ENCODE data around the gene SPOCD1.

SPOCD1 gene

DNA sequence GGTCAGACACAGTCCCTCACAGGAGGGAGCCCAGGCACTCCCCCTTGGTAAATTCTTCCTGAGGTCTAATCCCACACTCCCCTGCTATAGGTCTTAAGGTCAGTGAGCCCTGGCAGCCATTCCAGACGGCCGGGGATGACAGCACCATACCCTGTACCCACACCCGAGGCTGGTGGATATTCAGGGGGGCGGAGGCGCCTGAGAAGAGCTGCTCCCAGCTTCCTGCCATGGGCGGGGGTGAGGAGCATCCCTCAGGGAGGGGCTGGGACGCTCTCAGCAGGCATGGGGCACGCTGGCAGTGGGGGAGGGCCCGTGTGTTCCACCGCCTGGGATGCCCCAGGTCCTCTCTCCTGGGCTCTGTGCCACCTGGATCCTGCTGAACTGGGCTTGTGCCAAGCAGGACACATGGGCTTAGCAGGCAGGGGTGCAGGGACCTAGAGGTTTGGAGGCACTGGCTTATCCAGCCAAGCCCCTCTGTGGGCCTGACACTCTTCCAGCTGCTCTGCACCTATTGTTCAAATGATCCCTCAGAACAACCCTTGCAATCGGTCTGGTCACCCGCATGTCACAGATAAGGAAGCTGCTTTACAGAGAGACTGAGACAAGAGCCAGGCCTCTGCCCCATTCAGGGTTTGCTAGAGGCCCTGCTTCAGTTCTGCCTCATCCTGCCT, 46.0 kb downstream of the SPOCD1 start:
- DNase-seq, result no peak

DNA sequence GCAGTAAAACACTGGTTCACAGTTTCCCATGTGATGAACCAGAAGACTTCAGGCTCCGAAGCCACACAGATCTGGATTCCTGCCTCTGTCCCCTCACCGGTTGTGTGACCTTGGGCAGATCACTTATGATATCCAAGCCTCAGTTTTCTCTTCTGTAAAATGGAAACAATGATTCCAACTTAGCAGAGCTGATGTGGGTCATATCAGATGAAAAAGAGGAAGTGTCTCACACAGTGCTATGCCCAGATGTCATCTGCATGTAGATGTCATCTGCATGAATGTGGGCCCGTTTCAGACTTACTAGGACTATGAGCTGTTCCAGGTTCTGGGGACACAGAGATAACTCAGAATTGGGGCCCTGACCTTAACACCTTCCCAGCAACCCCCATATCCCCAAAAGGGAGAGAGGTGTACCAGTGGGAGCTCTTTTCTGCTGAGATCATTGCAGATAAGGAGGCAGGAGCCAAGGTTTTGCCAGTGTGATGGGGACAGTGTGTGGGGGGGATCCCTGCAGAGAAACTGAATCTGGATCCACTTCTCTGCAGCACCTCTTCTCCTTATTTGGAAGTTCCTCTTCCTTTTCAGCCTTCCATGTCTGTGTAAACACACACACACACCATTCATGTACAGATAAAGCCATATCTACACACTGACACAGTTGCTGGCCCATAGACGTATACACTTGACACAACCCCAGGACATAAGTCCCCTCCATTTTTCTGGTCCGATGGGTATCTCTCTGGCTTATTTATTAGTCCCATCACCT, 46.7 kb downstream of the SPOCD1 start:
- DNase-seq, result no peak

DNA sequence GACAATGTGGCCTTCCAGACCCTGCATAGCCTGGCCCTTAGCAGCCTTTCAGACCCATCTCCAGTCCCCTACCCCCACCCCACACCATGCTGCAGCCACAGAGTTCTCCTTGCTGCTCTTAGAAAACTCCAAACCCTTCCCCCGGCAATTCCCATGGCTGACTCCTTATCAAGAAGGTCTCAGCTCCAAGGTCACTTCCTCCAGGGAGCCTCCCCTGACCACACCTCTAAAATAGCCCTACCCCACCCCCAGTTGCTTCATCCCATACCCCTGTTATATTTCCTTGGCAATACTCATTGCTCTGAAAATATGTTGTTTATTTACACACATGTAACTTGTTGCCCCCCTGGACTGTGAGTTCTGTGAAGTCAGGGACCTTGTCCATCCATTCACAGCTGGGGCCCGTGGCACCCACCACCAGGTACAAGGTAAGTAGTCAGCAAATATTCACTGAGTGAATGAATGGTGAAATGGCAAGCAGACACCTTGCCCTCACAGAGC, 47.4 kb downstream of the SPOCD1 start:
- DNase-seq, result no peak

DNA sequence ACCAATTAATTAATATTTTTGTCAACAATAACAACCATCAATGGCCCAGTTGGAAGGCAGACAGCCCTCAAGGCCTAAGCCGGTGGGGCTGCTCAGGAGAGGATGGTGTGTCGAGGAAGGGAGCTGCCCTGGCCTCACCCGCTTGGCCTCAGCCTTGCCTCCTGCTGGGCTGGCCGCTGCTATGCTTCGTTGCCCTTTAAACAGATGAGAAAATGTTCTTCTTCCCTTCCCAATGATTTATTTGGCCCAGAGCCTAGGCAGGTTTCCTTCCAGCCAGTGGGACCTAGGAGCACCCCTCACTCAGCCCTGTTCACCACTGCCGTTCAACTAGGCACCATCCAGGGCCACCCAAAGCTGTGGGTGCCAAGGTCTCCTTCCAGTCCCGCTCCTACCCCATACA, 48.6 kb downstream of the SPOCD1 start:
- no peak for DNase-seq

DNA sequence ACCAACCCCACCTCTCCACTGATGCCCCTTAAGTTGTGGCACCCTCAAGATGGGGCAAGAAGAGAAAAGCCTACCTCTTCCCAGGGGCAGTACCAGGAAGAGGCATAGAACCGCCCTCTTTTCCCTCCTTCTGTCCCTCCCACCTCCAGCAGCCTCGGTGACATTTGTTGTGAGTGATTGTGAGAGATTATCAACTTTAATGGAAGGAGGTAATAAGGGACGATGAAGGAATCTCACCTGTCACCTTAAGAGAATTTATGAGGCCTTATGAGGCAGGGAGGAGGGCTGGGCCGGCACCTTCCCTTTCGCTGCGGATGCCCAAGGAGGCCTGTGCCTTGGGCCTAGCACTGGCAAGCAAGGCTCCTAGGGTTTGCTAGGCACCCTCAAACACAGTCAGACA, 50.3 kb downstream of the SPOCD1 start:
- DNase-seq, result no peak

DNA sequence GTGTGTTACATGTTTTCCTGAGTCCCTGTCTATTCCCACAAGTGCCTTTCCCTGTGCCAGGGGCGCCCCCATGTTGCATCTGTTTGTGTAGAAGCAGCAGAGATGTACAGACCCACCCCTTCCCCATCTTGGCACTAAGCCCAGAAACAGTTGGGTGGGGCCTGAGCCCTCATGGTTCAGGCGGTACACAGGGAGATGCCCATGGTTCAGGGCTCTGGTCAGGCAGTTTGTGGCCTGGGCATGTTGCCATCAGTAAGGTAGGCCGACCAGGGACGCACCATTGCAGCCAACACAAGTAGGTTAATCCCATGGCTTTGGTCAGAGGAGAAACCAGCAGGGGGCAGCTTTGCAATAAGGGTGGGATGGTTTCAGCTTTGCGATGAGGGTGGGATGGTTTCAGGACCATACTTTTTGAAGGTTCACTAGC, 50.8 kb downstream of the SPOCD1 start:
- no peak for DNase-seq

DNA sequence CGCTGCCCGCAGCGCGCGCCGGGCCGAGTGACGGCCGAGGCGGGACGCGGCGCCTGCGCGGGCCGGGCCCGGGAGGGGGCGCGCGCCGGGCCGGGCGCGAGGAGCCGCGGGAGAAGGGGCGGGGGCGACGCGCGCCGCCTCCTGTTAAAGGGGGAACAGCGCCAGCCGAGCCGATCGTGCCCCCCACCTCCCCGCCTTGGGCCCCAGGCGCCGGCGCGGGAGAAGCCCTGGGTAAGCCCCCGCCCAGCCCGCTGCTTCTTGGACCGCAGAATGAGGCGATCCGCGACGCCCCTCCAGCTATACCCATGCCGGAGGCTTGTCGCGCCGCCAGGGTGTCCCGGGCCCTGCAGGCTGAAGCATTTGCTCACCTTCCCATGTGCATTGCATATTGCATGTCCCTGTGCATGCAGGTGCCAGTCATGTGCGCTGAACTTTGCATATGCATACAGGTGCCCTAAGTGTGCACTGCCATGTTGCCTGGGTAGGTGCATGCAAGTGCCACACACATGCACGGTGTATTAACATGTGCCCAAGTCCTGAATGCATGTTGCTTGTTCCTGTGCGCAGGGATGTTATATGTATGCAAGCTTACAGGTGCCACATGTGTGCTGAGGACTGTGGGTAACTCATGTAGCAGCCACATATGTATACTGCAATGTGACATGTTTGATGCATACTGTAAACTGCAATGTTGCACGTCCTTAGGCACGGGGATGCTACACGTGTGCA, 51.3 kb downstream of the SPOCD1 start, which contains the start of gene ADGRB2:
TSS of gene ADGRB2 (minus strand) at position 29 of the 729 bp plus-strand sequence. CDS start 7,119 bp downstream, outside the sequence.
- no peak for DNase-seq

DNA sequence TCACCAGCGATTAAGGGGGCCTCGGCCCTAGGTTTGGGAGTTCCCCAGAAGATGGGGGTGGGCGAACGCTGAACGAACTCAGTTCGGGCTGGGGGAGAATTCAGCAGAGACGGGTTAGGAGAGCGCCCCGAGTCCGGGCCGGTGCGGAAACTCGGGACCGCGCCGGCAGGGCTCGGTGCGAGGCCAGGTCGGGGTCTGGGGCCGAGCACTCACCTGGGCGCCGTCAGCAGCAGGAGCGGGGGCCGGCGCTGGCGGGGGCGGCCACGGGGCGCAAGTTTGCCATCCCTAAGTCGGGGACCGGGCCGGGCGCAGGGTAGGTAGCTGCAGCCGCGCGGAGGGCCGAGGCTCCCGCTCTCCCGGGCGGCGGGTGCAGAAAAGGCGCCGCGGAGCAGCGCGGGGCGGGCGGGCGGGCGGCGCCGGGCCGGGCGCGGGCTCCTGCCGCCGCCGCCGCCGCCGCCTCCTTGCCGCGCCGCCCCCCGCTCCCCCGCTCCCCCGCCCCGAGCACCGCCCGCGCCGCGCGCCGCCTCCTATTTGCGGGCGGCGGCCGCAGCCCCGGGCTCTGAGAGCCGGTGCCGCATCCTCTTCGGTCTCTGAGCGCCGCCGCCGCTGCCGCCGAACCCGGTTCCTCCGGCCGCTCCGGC, 52.0 kb downstream of the SPOCD1 start:
- no peak for DNase-seq

DNA sequence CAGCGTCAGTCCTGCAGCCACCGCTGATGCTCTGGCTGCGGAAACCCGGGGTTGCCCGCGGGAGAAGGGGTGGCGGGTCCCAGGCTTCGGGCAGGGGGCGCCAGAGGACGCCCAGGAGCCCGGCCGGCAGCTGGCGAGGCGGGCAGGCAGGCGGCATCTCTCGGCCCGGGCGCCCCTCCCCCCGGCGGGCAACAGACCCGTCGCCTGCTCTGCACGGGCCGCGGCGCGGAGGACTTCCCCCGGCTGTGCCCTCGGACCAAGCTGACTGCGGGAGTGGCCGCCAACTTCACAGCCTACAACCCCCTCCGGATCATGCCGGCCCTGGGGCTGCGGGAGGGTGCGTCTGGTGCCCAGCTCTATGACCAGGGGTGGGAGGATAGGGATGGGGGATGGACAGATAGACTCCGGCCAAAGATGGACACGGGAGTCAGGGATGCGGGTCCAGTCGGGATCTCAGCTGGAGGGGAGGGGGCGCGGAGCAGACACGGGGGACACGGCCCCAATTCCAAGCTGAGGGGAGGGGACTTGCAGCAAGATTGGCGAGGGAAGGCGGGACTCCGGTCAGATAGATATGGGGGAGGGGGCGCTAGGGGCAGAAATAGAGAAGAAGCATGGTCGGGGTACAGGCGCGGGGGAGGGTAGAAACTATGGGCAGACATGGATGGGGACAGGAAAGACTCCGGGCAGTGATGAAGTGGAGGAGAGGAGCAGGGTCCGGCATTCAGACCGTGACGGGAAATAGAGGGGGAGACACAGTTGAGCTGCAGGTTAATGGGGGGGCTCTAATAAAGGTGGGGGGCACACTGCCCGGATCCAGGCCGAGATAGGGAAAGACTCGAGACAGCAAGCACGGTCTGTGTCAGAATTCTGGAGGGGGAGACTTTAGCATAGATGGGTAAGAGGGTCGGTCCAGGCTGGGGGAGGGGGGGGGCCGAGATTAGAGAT, 52.8 kb downstream of the SPOCD1 start:
- no peak for DNase-seq

DNA sequence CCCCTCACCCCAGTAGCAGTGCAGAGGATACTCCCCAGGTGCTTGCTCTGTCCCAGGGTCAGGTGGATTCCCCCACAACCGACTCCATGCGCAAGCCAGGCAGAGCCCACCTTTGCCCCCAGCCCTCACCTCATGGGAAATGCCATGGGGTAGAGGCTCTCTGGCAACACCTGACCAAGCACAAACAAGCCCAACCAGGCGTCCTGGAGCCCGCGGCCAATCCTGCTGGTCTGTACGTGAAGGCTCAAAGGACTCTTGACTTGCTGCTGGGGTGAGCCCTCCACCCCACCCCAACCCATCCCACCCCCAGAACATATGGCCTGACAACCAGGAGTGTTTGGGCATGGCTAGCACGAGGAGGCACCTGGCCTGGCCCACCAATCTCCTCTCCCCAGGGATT, 53.5 kb downstream of the SPOCD1 start:
- no peak for DNase-seq

DNA sequence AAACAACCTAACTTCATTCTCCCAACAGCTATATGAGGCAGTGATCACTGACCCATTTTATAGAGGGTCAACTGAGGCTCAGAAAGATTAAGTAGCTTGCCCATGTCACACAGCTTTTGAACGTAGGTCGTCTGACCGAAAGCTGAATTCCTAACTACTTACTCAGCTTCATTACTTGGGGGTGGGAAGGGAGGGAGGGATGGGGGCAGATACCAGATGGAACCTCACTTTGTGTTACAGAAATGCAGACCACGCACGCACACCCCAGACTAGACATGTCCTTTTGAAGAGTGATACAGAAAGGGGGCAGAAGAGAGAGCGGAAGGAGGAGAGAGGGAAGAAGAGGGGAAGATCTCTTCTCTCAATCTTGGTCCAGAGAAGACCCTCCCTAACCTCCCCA, 53.9 kb downstream of the SPOCD1 start:
- peak; percentile 78 for DNase-seq

DNA sequence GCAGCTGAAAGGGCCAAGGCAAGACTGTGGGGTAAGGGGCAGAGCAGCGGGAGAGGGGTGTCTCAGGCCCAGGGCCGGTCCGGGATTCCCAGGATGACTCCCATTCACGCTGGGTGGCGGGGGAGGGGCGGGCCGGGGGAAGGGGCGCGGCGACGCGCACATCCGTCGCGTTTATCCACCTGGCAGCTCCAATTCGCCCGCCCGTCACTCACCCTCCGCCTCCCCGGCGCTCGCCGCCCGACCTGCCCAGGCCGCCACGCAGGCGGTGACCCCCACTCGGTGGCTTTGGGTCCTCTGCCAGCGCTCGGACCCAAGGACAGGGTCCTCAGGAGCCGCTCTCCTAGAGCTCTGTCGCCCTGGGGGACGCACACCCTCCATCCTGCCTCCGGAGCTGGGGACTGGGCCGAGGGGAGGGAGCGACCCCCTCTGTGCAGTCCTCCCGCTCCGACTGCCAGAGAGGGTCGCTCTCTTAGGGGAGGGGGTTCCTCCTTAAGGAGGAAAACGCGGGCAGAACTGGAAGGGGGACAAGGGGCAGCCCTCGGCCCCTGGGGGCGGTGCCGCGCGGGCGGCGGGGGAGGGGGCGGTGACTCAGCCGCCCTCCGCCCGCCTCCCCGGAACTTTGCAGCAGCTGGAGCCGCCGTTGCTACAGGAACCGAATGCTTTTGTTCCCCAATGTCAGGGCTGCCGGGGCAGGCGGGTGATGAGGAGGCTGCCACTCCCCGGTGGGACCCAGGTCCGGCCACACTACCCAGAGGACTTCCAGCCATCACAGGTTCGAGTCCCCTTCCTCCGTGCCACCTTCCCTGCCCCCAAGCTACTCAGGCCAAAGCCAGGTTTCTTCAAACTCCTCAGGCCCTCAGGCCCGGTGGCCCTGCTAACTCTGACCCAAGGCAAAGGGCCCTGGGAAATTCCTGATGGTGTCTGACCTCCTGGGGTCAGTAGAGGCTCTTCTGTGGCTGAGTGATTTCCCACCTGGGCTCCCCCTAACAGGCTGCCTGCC, 55.1 kb downstream of the SPOCD1 start:
- DNase-seq, result peak; percentile 76

DNA sequence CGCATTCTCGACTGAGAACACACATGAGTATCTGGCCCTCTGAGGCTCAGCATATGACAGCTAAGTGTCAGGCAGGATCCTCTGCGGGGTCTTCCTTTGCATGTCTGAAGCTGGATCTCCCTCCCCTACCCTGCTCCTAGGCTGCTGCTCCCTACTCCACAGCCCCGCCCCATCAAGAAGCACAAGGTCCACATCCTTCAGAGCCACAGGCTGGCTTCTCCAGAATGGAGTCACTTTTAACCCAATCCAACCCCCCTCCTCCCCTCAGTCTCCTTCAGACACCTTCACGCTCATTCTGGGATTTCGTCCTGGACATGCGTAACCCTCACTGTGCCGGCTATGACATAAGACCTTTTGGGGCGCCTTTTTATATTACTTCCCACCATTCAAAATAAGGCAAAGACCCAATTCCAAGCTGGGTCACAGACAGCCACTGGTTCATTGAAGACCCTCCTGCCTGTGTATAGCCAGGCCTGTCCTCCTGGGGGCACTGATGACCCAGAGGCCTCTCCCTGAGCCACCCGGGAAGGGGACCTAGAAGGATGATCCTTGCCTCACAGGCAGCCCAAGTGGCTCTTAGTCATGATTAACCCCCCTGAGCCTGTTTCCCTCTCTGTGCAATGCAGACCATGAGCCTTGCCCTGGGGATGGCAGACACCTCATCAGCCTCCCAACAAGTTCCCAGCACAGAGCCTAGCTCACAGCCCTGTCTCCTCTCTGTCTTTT, 56.4 kb downstream of the SPOCD1 start:
- DNase-seq, result no peak

DNA sequence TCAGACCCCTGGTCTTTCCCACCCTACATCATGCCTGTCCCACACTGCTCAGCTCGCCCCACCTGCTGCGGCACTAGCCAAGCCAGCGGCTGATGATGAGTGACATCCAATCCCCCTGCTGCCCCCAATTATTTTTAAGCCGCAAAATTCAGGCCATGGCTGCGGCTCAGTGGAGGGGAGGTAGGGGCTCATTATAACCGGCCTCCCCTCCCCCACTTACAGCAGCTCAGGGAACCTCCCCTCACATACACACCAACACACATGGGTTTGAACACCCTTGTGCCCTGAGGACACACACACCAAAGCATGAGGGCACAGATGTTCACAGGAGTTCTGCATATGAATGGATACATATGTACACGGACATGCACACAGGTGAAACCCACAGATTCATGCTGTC, 57.0 kb downstream of the SPOCD1 start:
- DNase-seq, result no peak

DNA sequence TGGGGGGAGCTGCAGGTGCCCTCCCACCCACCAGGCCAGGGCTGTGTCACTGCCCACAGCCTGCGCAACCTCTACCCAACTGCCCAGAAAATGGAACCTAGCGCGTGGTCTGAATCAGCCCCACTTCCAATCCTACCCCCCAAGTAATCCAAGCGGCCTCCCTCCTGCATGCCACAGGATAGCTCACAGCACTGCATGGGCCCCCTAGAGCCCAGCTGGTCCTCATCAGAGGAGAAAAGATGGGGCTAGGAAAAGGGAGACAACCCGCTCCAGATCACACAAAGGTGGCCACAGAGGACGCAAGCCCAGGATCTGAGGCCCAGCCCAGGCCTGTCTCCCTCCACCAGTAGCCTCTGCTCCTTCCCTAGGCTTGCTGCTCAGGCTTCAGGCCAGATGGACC, 57.8 kb downstream of the SPOCD1 start:
- no peak for DNase-seq

DNA sequence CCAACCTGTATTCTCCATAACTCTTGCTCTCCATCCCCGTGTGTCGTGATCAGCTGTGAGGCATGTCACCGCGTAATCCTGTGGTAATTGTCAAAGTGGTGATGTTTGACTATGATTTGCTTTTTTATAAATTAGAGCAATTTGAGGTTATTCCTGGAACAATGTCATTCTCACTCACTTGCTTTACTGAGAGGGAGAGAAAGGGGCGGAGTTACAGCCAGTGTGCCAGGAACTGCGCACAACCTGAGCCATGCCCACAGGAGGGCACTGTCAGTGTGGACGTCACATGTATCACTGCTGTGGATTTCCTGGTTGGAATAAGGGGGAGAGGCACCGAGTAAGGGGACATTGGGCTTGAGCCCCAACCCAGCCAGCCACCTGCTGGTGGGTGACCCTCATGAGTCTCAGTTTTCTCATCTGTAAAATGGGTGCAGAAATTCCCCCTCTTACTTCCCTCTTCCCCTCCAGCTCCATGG, 58.6 kb downstream of the SPOCD1 start:
- no peak for DNase-seq

DNA sequence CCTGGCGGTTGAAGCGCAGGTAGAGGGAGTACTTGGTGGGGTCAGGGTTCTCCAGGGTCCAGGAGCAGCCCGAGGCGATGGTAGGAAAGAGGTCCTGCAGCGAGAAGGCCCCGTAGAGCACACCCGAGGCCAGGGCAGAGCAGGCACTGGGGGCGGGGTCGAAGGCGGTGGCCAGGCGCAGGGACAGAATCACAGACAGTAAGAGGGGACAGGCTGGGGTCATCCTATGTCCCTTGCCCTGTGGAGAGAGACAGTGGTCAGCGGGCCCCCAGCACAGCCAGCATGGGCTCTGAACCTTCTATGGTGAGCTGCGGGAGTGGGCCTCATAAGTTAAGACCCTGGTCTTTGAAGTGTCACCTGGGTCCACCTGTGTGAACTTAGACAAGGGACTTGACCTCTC, 59.2 kb downstream of the SPOCD1 start:
- DNase-seq, result no peak

DNA sequence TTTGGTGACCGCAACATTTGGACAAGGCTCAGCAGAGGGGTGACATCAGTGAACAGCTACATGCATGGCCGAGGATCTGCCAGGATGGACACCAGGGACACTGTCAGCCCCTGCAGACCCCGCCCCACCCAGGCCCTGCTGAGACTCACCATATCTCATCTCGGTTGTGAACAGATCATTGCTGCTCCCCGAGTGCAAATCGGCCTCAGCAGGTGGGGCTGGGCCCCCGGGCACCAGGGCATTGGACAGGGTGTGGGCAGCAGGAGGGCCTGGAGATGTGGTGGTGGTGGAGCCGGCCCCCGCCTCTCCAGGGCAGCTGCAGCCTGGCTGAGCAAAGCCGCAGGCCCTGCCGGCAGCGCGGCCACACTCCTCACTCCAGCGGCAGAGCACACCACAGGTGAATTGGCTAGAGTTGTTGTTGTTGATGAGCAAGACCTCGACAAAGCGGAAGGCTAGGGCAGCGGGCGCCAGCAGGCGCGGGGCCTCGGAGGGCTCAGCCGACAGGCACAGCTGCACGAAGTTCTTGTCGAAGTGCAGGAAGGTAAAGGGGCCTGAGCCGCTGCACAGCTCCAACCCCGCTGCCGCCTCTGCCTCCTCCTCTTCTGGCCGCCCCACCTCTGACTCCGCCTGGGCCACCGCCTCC, 59.9 kb downstream of the SPOCD1 start:
- DNase-seq, result no peak

DNA sequence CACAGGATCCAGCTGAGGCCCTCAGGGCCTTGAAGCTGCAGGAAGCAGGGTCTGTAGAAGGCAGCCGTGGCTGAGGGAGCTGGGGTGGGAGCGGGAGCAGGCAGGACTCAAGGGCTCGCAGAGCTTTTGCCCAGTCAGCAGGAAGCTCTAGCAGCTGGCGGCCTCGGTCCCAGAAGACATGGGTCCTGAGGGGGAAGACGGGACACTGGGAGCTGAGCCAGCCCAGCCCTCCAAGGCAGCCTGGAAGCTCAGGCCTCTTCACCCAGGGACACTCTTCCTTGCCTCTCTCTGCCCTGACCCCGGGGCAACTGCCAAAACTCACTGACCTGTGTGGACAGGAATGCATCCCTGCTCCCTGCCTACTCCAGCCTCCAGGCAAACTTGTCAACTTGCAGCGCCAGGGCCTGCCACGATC, 60.6 kb downstream of the SPOCD1 start:
- DNase-seq, result no peak

Data from fibroblast of skin of right biceps (primary cell).